HG02623 (cell line): ENCODE measurements around the gene TRRAP.

ENCODE experiments used
- ATAC-seq: cut with Tn5 transposase; IDR thresholded peaks from one replicate; pipeline ENCODE4 v1.9.1; 2021; ENCODE audit warnings: moderate library complexity; ENCODE audit not compliant: unreplicated experiment

The TRRAP gene

DNA sequence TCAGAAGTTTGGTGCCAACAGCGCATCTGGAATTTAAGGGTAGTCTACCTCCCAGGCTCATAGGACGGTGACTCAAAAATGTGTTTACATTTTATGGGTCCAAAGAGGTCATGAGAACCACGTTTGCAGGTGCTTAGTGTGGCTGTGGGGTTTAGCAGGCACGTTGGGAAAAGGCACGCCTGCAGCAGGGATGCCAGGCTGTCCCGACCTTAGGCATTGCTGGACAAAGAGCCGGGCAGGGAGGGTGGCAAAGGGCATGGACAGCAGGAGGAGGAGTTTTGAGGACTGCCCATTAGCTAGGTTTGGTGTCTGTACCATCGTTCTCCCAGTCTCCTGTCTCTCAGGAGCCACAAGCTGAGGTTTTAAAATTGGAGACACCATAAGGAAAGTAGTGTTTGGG is 104.4 kb downstream of the TRRAP start:
- ATAC-seq, result no peak

DNA sequence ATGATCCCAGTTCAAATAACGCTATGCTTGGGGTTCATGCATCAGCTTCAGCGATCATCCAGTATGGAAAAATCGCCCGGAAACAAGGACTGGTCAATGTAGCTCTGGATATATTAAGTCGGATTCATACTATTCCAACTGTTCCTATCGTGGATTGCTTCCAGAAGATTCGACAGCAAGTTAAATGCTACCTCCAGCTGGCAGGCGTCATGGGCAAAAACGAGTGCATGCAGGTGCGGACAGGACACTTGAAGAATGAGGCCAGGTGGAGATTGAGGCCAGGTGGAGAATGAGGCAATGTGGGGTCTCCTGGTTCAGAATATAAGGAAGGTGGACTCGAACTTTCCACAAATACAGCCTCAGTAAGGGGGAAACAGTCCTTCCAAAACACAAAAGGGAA is 105.8 kb downstream of the TRRAP start:
- no peak for ATAC-seq

DNA sequence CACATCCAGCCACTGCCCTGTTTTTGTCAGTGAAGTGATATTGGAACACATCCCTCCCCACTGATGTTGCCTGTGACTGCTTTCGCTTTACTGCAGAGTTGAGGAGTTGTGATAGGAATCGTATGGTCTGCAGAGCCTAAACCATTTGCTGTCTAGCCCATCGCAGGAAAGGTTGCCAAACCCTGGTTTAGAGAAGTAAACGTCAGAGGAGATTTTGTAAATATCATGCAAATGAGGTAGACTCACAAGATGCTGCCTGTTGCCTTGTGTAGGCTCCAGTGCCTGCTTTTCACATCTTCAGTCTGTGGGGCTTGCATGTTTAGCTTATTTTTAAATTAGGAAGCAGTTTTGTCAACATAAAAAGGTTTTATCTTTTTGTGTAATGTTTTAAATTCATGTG is 107.1 kb downstream of the TRRAP start:
- no peak for ATAC-seq

- no peak for ATAC-seq
Measured at GRCh38 chr7:98985945-98986344, 107.6 kb downstream of the TRRAP start.

GRCh38 chr7:98988641-98989040 is 110.3 kb downstream of the TRRAP start:
- no peak for ATAC-seq

- ATAC-seq, result no peak
Measured at GRCh38 chr7:98990356-98990755, 112.0 kb downstream of the TRRAP start.

GRCh38 chr7:98991141-98991540 is 112.8 kb downstream of the TRRAP start:
- no peak for ATAC-seq

DNA sequence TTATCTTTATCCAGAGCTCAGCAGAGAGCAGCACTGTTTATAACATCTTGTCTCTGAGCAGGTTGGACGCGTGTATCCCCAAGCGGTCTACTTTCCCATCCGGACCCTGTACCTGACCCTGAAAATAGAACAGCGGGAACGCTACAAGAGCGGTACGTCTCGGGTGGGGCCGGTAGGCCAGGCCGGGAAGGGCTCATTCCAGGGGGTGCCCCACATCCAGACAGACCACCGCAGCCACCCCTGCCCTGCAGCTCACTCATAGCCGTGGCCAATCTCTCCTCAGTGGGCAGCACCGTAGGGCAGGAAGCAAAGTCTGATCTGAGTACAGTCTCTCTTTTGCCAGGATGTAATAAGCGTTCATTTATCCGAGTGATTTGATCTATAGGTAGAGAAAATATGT is 113.7 kb downstream of the TRRAP start:
- ATAC-seq, result no peak

GRCh38 chr7:98993024-98993897 is 114.9 kb downstream of the TRRAP start:
- no peak for ATAC-seq

- ATAC-seq, result no peak
Measured at GRCh38 chr7:98994046-98994944, 116.0 kb downstream of the TRRAP start.

DNA sequence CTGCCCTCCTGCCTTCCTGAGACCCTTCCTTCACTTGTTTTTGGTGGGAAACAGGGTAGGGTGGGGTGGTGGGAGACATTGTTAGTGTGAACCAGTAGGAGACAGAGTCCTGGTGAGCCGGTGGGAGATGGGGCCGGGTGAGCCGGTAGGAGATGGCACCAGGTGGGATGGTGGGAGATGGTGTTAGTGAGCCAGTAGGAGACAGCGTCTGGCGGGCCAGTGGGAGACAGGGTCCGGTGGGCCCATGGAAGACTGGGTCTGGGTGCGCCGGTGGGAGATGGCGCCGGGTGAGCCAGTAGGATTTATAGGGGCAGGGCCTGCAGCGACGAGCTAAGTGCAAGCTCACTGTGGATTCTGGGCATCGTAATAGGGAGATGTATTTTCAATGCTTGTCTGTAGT is 116.8 kb downstream of the TRRAP start:
- no peak for ATAC-seq

DNA sequence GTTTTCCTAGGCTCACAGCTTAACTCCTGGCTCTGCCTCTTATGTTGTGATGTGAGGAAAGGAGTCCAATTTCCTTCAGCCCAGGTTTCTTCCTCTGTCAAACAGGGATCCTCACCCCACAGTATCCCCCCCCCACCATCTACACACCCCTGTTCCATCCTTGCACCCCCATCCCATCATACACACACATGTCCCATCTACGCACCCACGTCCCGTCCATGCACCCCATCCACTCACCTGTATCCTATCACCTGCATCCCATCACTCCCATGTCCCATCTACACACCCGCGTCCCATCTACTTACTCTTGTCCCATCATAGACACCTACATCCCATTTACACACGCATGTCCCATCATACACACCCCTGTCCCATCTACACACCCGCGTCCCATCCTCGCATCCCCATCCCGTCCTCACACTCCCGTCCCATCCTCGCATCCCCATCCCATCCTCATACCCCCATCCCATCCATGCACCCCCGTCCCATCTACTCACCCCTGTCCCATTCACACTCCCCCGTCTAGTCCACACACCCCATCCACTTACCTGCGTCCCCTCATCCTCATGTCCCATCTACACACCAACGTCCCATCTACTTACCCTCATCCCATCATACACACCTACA is 117.3 kb downstream of the TRRAP start:
- no peak for ATAC-seq

GRCh38 chr7:98996150-98996552 is 117.8 kb downstream of the TRRAP start:
- ATAC-seq, result no peak

DNA sequence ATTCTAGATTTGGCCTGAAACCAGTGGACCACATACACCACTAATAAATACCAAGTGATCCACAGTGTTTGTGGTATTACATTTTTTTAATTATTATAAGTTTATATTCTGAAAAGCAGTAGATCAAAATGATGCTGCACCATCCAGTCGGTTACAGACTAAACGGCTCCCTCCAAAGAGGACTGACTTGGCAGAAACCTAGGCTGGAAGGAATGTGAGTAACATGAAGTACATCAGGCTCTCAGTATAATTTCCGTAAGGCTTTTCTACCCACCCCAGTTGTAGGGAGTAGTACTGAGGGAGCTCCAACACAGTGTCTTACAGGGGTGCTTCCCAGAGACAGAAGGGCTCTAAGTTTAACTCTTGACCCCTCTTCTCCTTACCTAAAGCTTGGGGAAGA is 119.5 kb downstream of the TRRAP start:
- no peak for ATAC-seq

DNA sequence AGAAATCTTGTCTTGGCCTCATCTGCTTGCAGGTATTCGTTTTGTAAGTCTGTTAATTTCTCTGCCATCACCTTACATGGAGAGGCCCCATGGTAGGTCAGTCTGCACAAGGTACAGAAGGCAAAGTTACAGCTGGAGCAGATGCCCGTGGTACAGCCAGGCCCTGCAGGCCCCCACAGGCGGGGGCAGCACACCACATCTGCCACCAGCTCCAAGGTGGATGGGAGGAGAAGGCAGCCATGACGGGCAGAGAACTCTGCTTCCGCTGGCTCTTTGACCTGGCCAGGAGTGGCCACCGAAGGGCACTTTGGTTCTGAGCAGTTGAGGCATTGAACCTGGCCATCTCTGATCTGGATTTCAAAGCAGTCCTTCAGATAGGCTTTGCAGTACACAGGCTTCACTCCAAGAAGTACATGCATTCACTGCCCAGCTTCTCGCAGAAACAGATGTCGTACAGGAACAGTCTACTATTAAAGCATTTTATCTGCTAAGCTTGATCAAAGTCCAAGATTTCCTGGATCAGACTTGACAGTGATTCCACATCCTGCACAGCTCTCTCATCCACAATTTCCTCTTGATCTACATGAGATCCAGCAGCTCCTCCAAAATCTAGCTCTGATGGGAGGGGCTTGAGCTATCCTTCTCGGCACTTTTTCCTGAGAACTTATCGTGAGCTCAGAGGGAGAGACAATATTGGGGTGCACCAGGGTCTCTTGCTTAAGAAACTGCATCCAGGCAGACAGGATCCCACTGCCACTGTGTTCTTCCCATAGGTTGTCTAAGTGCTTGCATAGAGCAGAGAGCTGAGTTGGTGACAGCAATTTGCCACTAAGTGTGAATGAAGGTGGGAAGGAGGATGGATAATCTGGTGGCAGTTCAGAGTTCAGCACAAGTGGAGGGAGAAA is 120.7 kb downstream of the TRRAP start:
- no peak for ATAC-seq

DNA sequence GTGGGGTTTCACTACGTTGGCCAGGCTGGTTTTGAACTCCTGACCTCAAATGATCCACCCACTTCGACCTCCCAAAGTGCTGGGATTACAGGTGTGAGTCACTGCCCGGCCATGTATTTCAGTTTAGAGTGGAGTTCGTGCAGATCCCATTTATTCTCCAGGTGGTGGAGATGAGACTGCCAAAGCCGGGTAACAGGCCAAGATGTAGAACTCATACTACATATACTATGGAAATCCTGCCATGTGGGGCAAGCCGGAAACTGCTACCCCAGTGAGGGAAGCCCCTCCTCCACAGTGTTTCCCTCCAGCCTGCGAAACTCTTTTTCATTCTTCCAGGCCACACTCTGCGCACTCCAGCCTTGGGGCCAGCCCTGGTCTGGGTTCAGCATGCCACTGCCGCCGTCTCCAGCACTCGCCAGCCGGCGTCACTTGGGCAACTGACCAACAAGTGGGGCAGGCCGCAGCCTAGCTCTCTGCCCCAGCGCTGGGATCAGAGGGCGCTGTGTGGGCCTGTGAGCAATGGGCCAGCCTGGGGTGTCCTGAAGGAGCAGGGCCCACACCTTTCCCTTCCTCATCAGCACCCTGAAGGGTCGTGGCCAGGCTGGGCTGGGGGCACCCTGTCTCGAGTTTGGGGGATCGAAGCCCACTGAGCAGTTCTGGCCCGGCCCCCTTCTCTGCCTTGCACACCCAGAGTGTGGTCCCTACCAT is 122.0 kb downstream of the TRRAP start:
- no peak for ATAC-seq

- ATAC-seq, result no peak
Measured at GRCh38 chr7:99000904-99001465, 122.7 kb downstream of the TRRAP start.

- ATAC-seq, result no peak
Measured at GRCh38 chr7:99001482-99002147, 123.3 kb downstream of the TRRAP start.
